ENCODE data around the gene FER.
"Not testable (repeated sequence)": the region's sequence is repeated elsewhere in the genome, so short reads cannot be mapped to it uniquely, and the experiment has no call there.

FER gene

DNA sequence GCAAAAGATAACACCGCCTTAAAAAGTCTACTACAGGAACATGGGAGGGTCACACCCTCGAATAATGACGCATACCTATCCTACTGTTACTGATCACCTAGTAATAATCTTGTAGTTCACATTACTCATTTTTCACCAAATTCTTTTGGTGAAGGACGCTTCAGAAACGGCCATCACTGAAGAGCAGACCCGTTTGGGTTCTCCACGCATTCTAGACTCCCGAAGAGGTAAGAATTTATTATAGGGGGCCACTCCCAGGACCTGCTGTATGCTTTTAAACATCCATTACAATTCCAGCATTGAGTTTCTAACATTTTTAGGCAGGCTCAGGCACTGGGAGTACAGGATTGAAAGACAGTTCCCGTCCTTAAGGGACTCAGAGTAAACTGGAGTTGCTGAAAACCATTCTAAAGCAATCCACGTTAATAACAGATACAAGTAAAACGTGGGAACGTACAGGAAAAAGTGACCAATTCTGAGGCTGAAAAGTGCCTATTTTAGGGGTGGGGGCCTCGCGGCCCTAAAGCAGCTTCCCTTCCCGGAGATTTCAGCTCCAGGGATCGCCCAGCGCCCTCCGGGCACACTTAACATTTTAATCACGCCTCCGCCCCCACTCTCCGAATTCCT is at the start of gene FER:
FER (plus strand) TSS at position 124 of the 627 bp plus-strand sequence. CDS start 50,286 bp downstream, outside the sequence.
- Histone ChIP-seq H3K4me1 (peaks cover 4 to 32% (median 15%) of the 10 kb centered on the region in 10 experiments; a peak in 18 of 20 replicates), H3K27ac (peak within 1 kb of the TSS; percentile 83 to 97 (median 90)), H3K4me2 (peak within 1 kb of the TSS; percentile 78 to 94 (median 89)), H3K27me3 (no peaks in the 10 kb centered on the region; a peak in 2 of 22 replicates), H3K36me3 (no peaks in the 10 kb centered on the region), H3K4me3 (peak within 1 kb of the TSS; percentile 63 to 94 (median 78)), H3K9ac (peak within 1 kb of the TSS; percentile 90 to 98 (median 92)), H4K20me1 (0 out of 22 replicates have a peak, but pooled peaks cover 0 to 2% (median 0%) of the 10 kb centered on the region in 11 experiments), H3K9me3 (replicated peaks in 1 of 11) (no peaks in the 10 kb centered on the region)
- TF ChIP-seq Cebpa-rat (IDR thresholded peaks at IDR 0.05): no peak

DNA sequence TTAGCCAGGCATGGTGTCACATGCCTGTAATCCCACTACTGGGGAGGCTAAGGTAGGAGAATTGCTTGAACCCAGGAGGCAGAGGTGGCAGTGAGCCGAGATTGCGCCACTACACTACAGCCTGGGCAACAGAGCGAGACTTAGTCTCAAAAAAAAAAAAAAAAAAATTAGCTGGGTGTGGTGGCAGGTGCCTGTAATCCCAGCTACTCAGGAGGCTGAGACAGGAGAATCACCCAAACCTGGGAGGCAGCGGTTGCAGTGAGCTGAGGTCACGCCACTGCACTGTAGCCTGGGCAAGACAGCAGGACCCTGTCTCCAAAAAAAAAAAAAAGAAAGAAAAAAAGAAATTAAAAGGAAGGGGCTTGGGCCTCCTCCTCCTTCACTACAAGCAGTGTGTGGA is 47.3 kb upstream of the FER start:
- not testable (repeated sequence) for H3K27me3 ChIP-seq; H3K36me3 ChIP-seq; H3K4me3 ChIP-seq; H3K9me3 ChIP-seq (replicated peaks in 1 of 11); H4K20me1 ChIP-seq
- Histone ChIP-seq H3K9ac (0 out of 22 replicates have a peak overlapping the region, but pooled peaks of 1 of the 11 experiments have one; percentile 19), H3K4me2 (peak overlapping the region; percentile 23 to 73 (median 51); a peak in 19 of 22 replicates), H3K27ac (peak overlapping the region in 4 of 11 experiments; percentile 6 to 35 (median 22); a peak in 5 of 22 replicates), H3K4me1 (peaks cover 12 to 20% (median 15%) of the 10 kb centered on the region in 10 experiments; a peak in 19 of 20 replicates)

DNA sequence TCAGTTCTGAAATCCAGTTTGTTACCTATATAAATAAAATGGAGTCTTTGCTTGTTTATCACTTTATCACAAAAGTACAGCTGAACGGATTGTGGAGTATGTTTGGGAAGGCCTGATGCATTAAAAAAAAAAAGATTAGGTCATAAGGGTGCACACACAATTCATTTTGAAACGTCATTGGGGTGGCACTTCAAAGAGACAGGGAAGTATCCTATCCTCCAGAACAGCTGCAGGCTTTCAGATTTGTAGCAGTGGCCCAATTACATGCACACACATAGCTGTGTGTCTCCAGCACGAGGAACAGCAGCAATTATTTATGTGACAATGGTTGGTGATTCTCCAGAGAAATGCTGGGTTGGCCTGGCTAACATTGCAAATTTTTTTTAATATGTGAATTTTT is 46.8 kb upstream of the FER start:
- Histone ChIP-seq H3K9me3 (replicated peaks in 1 of 11) (no peaks in the 10 kb centered on the region), H4K20me1 (no peaks in the 10 kb centered on the region), H3K4me3 (no peak overlapping the region), H3K9ac (0 out of 22 replicates have a peak overlapping the region, but pooled peaks of 1 of the 11 experiments have one; percentile 19), H3K36me3 (no peaks in the 10 kb centered on the region), H3K4me1 (peaks cover 12 to 20% (median 15%) of the 10 kb centered on the region in 10 experiments; a peak in 19 of 20 replicates), H3K4me2 (peak overlapping the region; percentile 23 to 73 (median 51); a peak in 19 of 22 replicates), H3K27ac (peak overlapping the region in 3 of 11 experiments; percentile 6 to 29 (median 16); a peak in 3 of 22 replicates), H3K27me3 (no peaks in the 10 kb centered on the region)
- TF ChIP-seq Cebpa-rat (IDR thresholded peaks at IDR 0.05): no peak

DNA sequence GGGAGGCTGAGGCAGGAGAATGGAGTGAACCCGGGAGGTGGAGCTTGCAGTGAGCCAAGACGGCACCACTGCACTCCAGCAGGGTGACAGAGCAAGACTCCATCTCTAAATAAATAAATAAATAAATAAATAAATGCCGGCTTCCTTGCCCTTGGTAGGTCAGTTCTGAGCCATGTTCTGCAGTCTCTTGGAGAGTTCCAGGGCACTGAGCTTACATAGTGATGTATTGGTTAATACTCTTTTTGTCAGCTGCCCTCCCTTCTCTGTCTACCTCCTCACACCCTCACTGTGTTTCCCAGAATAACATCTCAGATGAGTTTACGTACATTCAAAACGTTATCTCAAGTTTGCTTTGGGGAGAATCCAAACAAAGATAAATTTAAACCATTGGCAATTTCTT is 45.2 kb upstream of the FER start:
- Histone ChIP-seq H3K4me3 (no peak overlapping the region), H3K9me3 (replicated peaks in 1 of 11) (no peaks in the 10 kb centered on the region), H3K27me3 (no peaks in the 10 kb centered on the region), H3K4me1 (peaks cover 12 to 20% (median 15%) of the 10 kb centered on the region in 10 experiments; a peak in 19 of 20 replicates), H3K9ac (no peak overlapping the region), H3K36me3 (no peaks in the 10 kb centered on the region), H3K27ac (no peak overlapping the region), H4K20me1 (no peaks in the 10 kb centered on the region), H3K4me2 (no peak overlapping the region)
- TF ChIP-seq Cebpa-rat (IDR thresholded peaks at IDR 0.05): no peak

DNA sequence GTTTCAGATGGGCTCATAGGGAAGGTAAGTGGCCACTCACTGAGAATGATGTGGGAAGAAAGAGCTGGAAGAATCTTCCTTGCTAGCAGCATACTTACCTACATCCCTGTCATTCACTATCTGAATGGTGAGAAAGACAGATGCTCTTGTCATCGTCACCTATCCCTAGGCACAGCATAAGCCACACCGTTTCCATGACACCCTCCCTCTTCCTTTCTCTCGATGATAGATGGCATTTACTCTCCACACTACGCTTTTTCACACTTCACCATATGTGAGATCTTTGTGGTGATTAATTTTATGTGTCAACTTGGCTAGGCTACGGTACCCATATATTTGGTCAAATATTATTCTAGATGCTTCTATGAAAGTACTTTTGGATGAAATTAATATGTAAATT is 44.4 kb upstream of the FER start:
- Histone ChIP-seq H3K9ac (no peak overlapping the region), H3K9me3 (replicated peaks in 1 of 11) (no peaks in the 10 kb centered on the region), H3K4me1 (peaks cover 12 to 20% (median 15%) of the 10 kb centered on the region in 10 experiments; a peak in 19 of 20 replicates), H3K4me3 (no peak overlapping the region), H3K36me3 (no peaks in the 10 kb centered on the region), H3K4me2 (no peak overlapping the region), H3K27me3 (no peaks in the 10 kb centered on the region), H3K27ac (no peak overlapping the region), H4K20me1 (no peaks in the 10 kb centered on the region)
- TF ChIP-seq Cebpa-rat (IDR thresholded peaks at IDR 0.05): no peak

DNA sequence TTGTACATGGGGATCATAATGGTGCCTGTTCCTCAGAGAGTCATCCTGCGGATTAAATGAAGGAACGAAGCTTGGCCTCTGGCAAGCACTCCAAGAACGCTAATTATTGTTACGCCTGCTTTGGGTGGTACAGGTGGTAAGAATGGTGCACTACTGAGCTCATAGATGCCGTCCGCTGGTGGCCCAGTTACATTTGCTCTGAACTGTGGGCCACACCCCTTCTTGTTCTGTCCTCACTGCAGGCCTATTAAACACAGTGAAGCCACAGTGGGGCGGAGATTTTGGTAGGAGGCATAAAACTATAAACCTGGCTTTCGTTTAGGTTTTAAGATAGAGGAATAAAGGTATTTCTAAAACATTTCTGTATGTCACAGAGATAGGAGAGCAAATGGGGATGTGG is 40.6 kb upstream of the FER start:
- Histone ChIP-seq H3K4me1 (no peaks in the 10 kb centered on the region), H3K36me3 (no peaks in the 10 kb centered on the region), H3K9ac (no peak overlapping the region), H4K20me1 (no peaks in the 10 kb centered on the region), H3K27me3 (no peaks in the 10 kb centered on the region), H3K27ac (no peak overlapping the region), H3K4me3 (no peak overlapping the region), H3K4me2 (no peak overlapping the region), H3K9me3 (replicated peaks in 1 of 11) (no peaks in the 10 kb centered on the region)
- TF ChIP-seq Cebpa-rat (IDR thresholded peaks at IDR 0.05): no peak

DNA sequence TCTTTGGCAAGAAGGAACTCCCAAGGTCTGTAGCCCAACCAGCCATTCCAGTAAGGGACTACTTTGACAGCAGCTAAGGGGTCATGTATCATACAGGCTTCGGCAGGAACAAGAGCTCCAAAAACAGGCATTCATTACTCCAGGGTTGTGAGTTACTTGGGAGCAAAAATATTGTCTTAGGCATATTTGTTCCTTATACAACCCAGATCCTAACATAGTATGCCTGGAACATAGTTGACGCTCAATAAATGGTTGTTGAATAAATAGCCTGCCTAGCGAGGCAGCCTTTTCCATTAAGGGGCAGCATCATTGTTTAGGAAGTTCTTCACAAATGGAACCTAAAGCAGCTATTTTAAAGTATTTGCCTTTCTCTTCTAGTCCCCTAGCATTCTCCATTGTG is 35.8 kb upstream of the FER start:
- Histone ChIP-seq H3K36me3 (no peaks in the 10 kb centered on the region), H3K9me3 (replicated peaks in 1 of 11) (no peaks in the 10 kb centered on the region), H3K27ac (no peak overlapping the region), H4K20me1 (no peaks in the 10 kb centered on the region), H3K27me3 (no peaks in the 10 kb centered on the region), H3K4me1 (no peaks in the 10 kb centered on the region), H3K4me3 (no peak overlapping the region), H3K4me2 (no peak overlapping the region), H3K9ac (no peak overlapping the region)
- TF ChIP-seq Cebpa-rat (IDR thresholded peaks at IDR 0.05): no peak

DNA sequence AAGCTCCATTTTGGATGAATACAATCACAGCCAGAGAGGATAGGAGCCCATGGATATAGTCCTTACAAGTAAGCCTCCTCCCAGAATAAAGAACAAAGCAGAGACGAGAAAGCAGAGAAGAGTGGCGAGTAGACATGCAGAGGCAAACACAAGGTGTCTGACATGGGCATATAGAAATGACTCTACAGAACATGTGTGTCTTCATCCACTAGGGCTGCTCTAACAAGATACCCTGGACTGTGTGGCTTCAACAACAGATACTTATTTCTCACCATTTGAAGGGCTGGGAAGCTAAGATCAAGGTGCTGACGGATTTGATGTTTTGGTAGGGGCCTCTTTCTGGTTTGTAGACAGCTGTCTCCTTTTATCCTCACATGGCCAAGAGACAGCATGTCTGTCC is 32.3 kb upstream of the FER start:
- peaks cover 0 to 12% (median 4%) of the 10 kb centered on the region in 10 experiments; a peak in 10 of 20 replicates for H3K4me1 ChIP-seq
- H3K27ac ChIP-seq: no peak overlapping the region
- H3K4me2 ChIP-seq: no peak overlapping the region
- H3K4me3 ChIP-seq: no peak overlapping the region
- no peaks in the 10 kb centered on the region for H4K20me1 ChIP-seq
- no peaks in the 10 kb centered on the region for H3K36me3 ChIP-seq
- H3K27me3 ChIP-seq: no peaks in the 10 kb centered on the region
- no peak overlapping the region for H3K9ac ChIP-seq
- no peaks in the 10 kb centered on the region for H3K9me3 ChIP-seq (replicated peaks in 1 of 11)
- TF ChIP-seq Cebpa-rat (IDR thresholded peaks at IDR 0.05): no peak

DNA sequence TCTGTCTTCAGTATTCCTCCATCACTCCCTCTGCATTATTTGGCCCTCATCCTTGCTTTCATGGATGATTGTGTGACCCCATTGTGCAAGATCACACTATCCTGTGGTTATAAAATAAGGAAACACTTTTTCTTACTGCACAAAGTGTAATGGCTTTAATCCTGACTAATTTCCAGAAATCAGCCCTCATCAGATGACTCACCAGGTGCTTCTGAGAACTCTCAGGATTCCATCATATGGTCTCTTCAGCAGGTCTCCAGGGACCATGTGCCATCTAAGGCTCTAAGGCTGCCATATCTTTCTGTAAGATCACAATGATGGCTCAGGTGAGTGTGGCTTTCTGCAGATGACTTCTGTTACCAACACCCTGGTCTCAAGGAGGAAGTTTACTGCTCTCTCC is 27.3 kb upstream of the FER start:
- TF ChIP-seq Cebpa-rat (IDR thresholded peaks at IDR 0.05): no peak
- no peaks in the 10 kb centered on the region for H3K9me3 ChIP-seq (replicated peaks in 1 of 11)
- H3K27ac ChIP-seq: peak overlapping the region in 2 of 11 experiments; percentile 9 to 25; a peak in 2 of 22 replicates
- no peak overlapping the region for H3K4me3 ChIP-seq
- H4K20me1 ChIP-seq: no peaks in the 10 kb centered on the region
- no peaks in the 10 kb centered on the region for H3K27me3 ChIP-seq
- no peaks in the 10 kb centered on the region for H3K36me3 ChIP-seq
- no peak overlapping the region for H3K9ac ChIP-seq
- peaks cover 0 to 20% (median 9%) of the 10 kb centered on the region in 10 experiments; a peak in 10 of 20 replicates for H3K4me1 ChIP-seq
- peak overlapping the region in 5 of 11 experiments; percentile 19 to 65 (median 63); a peak in 10 of 22 replicates for H3K4me2 ChIP-seq

All from BLaER1 treated with 17β-estradiol and CSF1 and Interleukin-3, amounts not matched to agents 10 nM and 100 nM (cell line).